GM12878 (cell line): ENCODE results near the gene SSU72.

Experiments
- CBFB ChIP-seq: IDR thresholded peaks from 2 replicates; pipeline ENCODE4 v1.6.1; 2016; ENCODE audit warnings: antibody characterized with exemption, low read depth
- CHD1 ChIP-seq: IDR thresholded peaks from 2 replicates; pipeline ENCODE4 v1.6.1; 2012; ENCODE audit warnings: low read depth, low read length, improper control_type of control experiment
- NFYB ChIP-seq: IDR thresholded peaks from 2 replicates; pipeline ENCODE4 v1.6.1; 2011; ENCODE audit warnings: low read depth, mild to moderate bottlenecking, low read length, improper control_type of control experiment, moderate library complexity; ENCODE audit not compliant: insufficient read depth
- RAD51 ChIP-seq: fragments of 450-650 bp; IDR thresholded peaks from 2 replicates; pipeline ENCODE4 v1.6.1; 2016; ENCODE audit warnings: moderate library complexity, mild to moderate bottlenecking, inconsistent platforms
- SMC3 ChIP-seq: IDR thresholded peaks from 2 replicates; pipeline ENCODE4 v1.6.1; 2011; ENCODE audit warnings: low read length, improper control_type of control experiment, borderline replicate concordance
- TF ChIP-seq, protein P1 (sequence below), 3 experiments: IDR thresholded peaks in 2 of 3; conservative IDR thresholded peaks in 1 of 3; 2 replicates each; pipeline ENCODE4 v1.5.1; 2011; ENCODE audit warnings: low read depth in 3 of 3, low read length in 3 of 3, mild to moderate bottlenecking in 3 of 3, control low read depth in 2 of 3, moderate library complexity in 2 of 3, inconsistent platforms in 1 of 3, mixed read lengths in 1 of 3; ENCODE audit not compliant: control insufficient read depth in 2 of 3, insufficient read depth in 1 of 3; ENCODE audit errors: extremely low read depth in 1 of 3
- TF ChIP-seq, protein P2 (sequence below): IDR thresholded peaks from 2 replicates; pipeline ENCODE4 v1.6.1; 2012; ENCODE audit warnings: improper control_type of control experiment, low read depth, low read length; ENCODE audit not compliant: insufficient replicate concordance
- TF ChIP-seq, protein P3 (sequence below): fragments of 450-650 bp; IDR thresholded peaks from 2 replicates; pipeline ENCODE4 v1.6.1; 2017; ENCODE audit warnings: mild to moderate bottlenecking, moderate library complexity

DNA sequence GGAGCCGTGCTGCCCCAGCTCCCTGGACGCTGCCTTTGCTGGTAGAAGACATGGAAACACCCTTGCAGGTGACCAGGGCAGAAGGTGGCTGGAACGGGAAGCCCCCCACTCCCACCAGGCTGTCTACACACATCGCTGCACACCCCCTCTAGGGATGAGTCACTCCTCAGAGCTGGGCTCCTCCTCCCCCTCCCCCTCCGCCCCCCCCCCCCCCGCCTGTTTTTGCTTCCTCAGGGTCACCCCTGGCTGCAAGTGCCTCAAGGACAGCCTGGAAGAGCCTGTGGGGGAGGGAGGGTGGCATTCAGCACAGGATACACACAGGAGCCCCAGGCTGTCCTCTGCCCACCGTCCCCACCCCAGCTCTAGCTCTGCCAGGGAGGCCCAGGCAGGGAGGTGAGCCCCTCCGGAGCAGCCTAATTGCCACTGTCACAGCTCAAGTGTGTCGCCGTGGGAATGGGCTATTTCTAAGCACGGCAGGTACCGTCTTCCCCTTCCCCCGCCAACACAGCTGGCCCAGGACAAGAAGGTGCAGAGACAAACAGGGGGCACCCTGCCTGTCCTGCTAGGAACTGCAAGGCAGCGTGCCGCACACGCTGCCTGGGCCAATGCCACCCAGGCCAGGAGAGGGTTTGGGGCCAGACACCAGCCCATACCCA lies 22.7 kb upstream of the SSU72 start:
- TF ChIP-seq NFYB (no peak), CHD1 (no peak), SMC3 (no peak), CBFB (no peak), RAD51 (no peak)
- TF ChIP-seq, protein P1, sequence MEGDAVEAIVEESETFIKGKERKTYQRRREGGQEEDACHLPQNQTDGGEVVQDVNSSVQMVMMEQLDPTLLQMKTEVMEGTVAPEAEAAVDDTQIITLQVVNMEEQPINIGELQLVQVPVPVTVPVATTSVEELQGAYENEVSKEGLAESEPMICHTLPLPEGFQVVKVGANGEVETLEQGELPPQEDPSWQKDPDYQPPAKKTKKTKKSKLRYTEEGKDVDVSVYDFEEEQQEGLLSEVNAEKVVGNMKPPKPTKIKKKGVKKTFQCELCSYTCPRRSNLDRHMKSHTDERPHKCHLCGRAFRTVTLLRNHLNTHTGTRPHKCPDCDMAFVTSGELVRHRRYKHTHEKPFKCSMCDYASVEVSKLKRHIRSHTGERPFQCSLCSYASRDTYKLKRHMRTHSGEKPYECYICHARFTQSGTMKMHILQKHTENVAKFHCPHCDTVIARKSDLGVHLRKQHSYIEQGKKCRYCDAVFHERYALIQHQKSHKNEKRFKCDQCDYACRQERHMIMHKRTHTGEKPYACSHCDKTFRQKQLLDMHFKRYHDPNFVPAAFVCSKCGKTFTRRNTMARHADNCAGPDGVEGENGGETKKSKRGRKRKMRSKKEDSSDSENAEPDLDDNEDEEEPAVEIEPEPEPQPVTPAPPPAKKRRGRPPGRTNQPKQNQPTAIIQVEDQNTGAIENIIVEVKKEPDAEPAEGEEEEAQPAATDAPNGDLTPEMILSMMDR (IDR thresholded peaks at IDR 0.05 in 2 of 3, conservative IDR thresholded peaks at IDR 0.05 in 1 of 3; ENCODE audit: control insufficient read depth in 2 of 3, extremely low read depth in 1 of 3, insufficient read depth in 1 of 3, low read depth in 3 of 3, low read length in 3 of 3): peak in 2 of 3 experiments; percentile 35 to 40; a peak in 2 of 6 replicates
- TF ChIP-seq, protein P2, sequence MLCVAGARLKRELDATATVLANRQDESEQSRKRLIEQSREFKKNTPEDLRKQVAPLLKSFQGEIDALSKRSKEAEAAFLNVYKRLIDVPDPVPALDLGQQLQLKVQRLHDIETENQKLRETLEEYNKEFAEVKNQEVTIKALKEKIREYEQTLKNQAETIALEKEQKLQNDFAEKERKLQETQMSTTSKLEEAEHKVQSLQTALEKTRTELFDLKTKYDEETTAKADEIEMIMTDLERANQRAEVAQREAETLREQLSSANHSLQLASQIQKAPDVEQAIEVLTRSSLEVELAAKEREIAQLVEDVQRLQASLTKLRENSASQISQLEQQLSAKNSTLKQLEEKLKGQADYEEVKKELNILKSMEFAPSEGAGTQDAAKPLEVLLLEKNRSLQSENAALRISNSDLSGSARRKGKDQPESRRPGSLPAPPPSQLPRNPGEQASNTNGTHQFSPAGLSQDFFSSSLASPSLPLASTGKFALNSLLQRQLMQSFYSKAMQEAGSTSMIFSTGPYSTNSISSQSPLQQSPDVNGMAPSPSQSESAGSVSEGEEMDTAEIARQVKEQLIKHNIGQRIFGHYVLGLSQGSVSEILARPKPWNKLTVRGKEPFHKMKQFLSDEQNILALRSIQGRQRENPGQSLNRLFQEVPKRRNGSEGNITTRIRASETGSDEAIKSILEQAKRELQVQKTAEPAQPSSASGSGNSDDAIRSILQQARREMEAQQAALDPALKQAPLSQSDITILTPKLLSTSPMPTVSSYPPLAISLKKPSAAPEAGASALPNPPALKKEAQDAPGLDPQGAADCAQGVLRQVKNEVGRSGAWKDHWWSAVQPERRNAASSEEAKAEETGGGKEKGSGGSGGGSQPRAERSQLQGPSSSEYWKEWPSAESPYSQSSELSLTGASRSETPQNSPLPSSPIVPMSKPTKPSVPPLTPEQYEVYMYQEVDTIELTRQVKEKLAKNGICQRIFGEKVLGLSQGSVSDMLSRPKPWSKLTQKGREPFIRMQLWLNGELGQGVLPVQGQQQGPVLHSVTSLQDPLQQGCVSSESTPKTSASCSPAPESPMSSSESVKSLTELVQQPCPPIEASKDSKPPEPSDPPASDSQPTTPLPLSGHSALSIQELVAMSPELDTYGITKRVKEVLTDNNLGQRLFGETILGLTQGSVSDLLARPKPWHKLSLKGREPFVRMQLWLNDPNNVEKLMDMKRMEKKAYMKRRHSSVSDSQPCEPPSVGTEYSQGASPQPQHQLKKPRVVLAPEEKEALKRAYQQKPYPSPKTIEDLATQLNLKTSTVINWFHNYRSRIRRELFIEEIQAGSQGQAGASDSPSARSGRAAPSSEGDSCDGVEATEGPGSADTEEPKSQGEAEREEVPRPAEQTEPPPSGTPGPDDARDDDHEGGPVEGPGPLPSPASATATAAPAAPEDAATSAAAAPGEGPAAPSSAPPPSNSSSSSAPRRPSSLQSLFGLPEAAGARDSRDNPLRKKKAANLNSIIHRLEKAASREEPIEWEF: no peak
- TF ChIP-seq, protein P3, sequence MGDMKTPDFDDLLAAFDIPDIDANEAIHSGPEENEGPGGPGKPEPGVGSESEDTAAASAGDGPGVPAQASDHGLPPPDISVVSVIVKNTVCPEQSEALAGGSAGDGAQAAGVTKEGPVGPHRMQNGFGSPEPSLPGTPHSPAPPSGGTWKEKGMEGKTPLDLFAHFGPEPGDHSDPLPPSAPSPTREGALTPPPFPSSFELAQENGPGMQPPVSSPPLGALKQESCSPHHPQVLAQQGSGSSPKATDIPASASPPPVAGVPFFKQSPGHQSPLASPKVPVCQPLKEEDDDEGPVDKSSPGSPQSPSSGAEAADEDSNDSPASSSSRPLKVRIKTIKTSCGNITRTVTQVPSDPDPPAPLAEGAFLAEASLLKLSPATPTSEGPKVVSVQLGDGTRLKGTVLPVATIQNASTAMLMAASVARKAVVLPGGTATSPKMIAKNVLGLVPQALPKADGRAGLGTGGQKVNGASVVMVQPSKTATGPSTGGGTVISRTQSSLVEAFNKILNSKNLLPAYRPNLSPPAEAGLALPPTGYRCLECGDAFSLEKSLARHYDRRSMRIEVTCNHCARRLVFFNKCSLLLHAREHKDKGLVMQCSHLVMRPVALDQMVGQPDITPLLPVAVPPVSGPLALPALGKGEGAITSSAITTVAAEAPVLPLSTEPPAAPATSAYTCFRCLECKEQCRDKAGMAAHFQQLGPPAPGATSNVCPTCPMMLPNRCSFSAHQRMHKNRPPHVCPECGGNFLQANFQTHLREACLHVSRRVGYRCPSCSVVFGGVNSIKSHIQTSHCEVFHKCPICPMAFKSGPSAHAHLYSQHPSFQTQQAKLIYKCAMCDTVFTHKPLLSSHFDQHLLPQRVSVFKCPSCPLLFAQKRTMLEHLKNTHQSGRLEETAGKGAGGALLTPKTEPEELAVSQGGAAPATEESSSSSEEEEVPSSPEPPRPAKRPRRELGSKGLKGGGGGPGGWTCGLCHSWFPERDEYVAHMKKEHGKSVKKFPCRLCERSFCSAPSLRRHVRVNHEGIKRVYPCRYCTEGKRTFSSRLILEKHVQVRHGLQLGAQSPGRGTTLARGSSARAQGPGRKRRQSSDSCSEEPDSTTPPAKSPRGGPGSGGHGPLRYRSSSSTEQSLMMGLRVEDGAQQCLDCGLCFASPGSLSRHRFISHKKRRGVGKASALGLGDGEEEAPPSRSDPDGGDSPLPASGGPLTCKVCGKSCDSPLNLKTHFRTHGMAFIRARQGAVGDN: no peak
